NCI-H774 (cell line): ENCODE measurements around the gene SAMM50.

Source experiments
- DNase-seq: peaks from one replicate; lab custom pipeline; 2025; lab: John Stamatoyannopoulos, UW

Gene SAMM50

DNA sequence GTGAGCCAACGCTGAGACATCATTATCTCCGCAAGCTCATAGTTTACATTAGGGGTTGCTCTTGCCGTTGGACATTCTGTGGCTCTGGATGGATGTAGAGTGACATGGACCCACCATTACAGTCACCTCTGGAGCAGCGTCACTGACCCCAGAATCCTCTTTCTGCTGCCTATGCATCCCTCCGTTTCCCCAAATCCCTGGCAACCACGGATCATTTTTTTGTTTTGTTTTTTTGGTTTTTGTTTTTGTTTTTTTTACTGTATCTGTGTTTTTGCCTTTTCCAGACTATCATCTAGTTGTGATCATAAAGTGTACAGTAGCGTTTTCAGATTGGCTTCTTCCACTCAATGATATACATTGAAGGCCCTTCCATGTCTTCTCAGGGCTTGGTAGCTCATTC lies 72.8 kb downstream of the SAMM50 start:
- DNase-seq = no peak

DNA sequence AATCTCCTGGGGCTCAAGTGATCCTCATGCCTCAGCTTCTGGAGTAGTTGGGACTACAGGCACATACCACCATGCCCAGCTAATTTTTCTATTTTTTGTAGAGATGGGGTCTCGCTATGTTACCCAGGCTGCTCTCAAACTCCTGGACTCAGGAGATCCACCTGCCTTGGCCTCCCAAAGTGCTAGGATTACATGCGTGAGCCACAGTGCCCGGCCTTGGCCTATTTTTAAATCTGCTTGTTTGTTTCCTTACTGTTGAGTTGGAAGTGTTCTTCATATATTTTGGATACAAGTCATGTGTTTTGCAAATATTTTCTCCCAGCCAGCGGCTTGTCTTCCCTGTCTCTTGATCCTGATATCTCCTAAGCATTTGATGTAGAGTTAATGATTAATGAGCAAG lies 73.8 kb downstream of the SAMM50 start:
- DNase-seq = no peak

DNA sequence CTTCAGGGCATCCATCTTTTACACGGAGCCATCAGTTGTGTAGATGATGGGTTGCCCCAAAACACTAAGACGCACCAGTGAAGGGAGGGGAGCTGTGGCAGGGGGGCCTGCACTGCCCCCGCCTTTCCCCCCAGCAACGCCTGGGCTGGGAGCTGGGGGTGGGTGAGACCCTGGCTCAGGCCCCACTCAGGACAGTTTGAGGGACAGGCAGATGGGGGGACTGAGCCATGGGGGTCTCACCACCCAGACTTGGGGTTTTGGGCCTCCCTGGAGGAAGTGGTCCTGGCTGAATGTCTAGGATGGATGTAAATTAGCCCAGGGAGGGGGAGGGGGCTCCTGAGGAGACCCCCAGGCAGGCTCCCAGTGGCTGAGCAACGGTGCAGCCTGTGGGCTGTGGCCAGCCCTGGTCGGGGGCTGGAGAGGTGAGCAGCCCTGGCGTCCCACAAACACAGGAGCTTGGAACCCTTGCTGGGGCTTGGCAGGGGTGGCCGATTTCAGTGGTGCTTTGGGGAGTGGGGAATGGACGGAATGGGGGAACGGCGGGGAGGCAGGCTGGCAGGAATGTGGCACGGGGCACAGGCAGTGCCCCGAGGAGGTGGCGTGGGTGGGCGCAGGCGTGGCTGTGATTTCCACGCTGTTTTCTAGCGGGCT lies 74.9 kb downstream of the SAMM50 start:
- no peak for DNase-seq

DNA sequence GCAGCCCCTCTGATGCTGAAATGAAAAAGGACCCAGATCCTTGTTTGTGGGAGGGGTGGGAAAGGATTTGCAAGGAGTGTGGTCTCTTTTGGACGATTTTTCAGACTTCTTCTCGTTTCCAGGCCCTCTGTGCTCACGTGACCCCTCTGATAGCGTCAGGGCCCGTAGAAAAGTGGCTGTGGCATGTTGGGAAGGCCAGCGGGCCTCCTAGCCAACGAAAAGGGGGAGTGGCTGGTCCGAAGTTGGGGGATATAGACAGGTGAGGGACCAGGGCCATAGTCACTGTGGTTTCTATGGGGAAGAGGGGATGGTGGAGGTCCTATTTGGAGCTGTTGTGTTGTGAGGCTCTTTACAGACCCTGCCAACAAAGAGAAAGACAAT lies 75.5 kb downstream of the SAMM50 start:
- no peak for DNase-seq

DNA sequence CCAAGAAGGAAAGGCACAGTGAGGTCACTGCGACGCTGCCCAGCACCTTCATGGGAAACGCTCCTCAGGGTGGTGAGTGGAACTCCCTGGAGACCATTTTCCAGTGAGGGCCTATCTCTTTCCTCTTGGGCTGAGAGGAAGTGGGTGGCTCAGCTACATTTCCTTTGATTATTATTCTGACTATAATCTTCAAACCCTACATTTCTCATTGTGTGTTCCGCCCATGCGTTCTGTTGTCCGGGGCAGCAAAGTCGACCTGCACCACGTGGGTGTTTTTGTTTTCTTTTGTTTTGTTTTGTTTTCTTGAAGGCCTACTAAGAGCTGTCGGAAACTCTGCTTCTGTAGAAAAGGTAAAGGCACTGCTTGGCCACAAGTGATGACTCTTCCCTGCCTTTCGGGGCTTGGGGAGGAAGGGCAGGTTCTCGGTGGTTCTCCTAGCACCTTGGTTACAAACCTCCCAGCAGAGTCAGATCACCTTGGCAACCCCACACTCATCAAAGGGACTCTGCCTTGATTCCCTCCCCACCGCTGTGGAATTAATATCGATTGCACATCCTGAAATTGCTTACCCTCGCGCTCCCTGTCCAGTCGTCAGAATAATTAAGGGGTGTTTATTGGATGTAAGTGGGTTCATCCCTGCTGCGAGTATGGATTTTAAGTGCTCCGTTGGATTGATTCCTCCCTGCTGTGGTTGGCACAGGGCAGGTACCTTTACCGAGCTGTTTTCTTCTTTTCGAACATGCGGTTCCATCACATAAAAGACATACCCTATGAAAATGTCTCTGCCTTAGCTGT lies 76.1 kb downstream of the SAMM50 start:
- DNase-seq = no peak

DNA sequence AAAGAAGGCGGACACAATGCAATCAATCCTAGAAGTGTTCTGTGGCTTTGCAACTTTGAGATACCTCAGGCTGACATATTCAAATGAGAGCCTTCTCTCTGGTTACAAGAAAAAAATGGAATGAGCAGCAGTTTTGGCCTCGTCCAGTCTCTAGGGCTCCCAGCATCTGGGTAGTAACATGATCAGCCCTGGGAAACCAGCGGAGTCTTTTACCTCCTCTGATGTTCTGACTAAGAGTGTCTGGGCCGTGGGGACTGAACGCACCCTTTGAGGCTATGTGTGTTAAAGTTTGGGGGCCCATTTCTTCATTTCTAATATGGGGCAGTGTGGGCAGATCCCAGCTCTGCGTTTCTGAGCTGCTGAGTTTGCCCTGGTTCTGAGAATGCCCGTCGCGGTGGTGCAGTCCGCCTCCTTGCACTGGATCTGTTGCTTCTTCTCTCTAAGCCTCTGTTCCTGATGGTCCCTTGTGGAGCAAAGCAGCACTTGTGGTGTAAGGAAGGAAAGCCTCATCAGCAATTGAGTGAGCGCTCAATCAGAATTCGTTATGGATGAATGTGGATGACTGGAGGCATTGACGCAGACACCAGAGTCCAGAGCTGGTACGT lies 77.0 kb downstream of the SAMM50 start:
- DNase-seq = no peak

DNA sequence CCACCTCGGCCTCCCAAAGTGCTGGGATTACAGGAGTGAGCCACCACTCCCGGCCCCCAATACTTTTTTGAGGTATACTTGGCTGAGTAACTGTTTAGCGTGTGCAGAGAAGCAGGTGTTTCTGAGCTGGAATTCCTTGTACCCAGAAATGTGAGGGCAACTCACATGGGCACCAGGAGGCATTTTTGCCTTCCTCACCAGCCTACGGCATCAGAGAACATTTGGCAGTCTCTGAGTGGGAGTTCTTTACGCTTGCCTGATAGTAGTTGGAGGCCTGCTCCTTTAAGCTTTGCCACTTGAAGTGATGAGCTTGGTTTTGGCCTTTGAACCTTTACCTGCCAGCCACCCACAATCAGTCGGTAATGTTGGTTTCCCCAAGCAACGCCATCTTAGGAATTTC lies 78.0 kb downstream of the SAMM50 start:
- DNase-seq = no peak

DNA sequence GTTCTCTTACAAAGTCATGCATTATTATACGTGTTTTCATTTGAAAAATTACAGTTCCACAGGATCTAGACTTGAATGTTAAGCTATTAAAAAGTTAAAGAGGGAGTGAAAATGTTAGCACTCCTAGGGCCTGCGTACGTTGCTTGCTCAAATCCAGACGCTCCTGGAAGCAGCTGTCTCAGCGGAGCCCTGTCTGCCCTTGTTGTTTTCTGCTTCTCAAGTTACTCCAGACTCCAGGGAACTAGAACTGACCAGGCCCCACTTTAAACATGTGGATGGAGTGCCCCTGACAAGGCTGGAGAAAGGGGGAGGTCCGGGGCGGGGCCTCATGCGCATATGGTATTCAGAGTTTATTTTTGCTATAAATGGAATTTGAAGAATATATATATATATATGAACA lies 78.5 kb downstream of the SAMM50 start:
- no peak for DNase-seq

DNA sequence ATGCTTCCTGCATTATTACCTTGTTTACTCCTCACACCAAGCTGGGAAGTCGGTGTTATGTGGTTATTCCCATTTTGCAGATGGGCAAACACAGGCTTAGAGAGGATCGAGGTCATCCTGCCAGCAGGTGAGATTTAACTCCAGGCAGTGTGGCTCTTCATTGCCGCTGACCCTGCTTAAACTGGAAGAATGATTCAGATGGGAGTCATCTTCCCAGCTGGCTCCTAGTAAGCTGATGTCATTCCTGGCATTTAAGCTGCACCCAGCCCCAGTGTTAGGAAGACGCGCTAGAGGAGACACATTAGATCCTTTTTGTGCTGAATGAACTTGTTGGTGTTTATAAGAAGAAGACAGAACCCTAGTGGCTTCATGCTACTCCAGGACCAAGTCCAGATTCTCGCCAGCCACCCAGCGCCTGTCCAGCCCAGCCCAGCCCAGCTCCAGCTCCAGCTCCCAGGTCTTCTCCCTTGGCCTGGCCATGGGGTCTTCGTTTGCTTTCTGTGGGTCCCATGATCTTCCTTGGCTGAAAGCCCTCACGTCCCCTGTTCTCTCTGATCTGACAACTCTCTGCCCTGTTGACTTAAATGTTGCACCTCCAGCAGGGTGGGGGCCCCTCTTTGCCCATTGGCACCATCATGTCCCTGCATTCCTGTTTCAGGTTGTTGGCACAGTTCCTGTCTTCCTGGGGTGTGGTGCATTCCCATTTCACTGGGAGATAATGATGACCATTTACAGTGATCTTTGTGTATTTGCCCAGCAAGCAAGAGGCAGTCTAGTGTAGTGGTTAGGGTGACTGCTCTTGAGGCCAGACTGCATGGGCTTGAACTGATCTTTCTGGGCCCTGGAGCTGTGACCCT lies 82.5 kb downstream of the SAMM50 start:
- DNase-seq = no peak

DNA sequence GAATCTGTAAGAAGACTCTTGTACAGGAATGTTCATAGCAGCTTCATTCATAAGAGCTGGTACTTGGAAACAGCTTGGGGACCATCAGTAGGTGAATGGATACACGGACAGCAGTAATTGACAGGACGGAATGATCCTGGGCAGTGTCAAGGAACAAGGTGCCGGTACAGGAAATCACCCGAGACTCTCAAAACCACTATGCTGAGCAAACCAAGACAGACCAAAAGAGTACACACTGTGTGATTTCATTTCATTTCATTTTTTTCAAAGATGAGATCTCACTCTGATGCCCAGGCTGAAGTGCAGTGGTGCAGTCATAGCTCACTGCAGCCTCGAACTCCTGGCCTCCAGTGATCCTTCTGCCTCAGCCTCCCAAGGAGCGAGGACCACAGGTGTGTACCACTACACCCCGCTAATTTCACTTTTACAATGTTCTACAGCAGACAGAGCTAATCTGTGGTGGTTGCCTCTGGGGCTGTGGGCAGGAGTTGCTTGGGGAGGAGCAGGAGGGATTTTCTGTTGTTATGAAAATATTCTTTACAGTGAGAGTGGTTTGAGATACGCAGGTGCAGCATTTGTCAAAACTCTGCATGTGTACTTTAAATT lies 84.4 kb downstream of the SAMM50 start:
- DNase-seq = no peak

DNA sequence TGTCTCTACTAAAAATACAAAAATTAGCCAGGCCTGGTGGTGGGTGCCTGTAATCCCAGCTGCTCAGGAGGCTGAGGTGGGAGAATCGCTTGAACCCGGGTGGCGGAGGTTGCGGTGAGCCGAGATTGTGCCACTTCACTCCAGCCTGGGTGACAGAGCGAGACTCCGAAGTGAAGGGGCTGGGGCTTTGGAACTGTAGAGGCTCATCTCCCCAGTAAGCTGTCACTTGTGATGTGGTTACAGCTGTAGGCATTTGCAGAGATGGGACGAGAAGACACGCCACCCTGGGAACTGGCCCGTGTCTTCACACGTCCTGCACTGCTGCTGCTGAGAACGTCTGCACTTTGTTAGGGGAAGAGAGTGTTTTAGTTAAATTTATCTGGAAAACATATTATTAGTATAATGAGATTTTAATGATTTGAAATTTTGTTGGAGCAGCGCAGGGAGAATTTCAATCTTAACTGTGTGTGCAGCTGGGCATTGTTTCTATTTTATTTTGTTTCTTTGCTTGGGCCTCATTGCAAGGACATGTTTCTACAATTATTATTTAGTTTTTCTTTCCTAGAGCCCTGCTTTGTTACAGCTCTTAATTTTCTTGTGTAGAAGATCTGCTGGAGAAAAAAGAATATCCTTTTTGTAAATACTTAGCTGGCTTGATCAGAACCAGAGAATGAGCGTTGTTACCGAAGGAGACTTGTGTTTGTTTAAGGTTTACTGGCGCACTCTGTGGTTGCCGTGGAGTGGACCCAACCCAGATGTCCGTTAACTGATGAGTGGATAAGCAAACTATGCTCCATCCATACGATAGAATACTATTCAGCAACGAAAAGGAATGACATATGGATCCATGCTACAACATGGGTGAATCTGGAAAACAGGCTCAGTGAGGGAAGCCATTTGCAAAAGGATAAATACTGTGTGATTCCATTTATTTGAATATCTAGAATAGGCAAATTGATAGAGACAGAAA lies 87.3 kb downstream of the SAMM50 start:
- DNase-seq = no peak

DNA sequence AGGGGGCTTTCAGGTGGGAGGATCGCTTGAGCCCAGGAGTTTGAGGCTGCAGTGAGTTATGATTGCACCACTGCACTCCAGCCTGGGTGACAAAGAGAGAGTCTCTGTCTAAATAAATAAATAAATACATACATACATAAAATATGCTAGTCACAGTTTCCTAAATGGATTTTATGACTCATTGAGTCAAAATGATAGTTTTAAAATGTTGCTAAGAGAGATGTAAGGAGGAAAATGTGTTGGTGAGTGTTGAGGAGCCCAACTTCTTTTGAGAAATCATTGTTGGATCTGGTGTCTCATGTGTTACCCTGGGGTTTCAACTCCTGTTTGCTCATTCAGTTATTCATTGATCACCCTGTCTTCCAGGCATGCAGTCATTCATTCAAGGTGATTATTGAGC lies 89.9 kb downstream of the SAMM50 start:
- DNase-seq = no peak
